Cardiac muscle cell (in vitro differentiated cells and primary cell): ENCODE data around the gene TMEM59L. TPM values are rescaled to one million over a fixed set of nuclear protein-coding genes. Genes with fewer than 3 reads are reported as not detected.
A peak's percentile ranks its signal among the peaks of the same experiment; 100 is the strongest.

ENCODE experiments used
- DNase-seq, 2 donors: peaks; one replicate each; pipeline versions ENCODE4 v3.0.0 to v3.0.0-alpha.2; 2010 to 2017; ENCODE audit warnings: low read depth in 1 of 2, low spot score in 1 of 2
- H3K27ac ChIP-seq: fragments of 200-600 bp; sonication (generic); 2 replicates; pipeline ENCODE4 v1.5.1; 2016
- H3K27me3 ChIP-seq: fragments of 200-600 bp; sonication (generic); 2 replicates; pipeline ENCODE4 v1.6.0; 2016; ENCODE audit warnings: control low read depth
- H3K36me3 ChIP-seq: fragments of 200-600 bp; sonication (generic); 2 replicates; pipeline ENCODE4 v1.5.1; 2016; ENCODE audit warnings: control low read depth
- H3K4me1 ChIP-seq: fragments of 200-600 bp; sonication (generic); 2 replicates; pipeline ENCODE4 v1.8.1; 2017; ENCODE audit warnings: low read depth, mild to moderate bottlenecking, mixed run types
- H3K4me3 ChIP-seq: fragments of 200-600 bp; sonication (generic); 2 replicates; pipeline ENCODE4 v1.5.1; 2016; ENCODE audit warnings: mild to moderate bottlenecking
- H3K9me3 ChIP-seq: fragments of 200-600 bp; sonication (generic); 2 replicates; pipeline ENCODE4 v1.5.1; 2017; ENCODE audit warnings: low read depth, mild to moderate bottlenecking, control low read depth
- CTCF ChIP-seq: IDR thresholded peaks from 2 replicates; pipeline ENCODE4 v1.5.1; 2012; ENCODE audit warnings: low read depth, mild to moderate bottlenecking, low read length
- polyA plus RNA-seq: library from polyadenylated mRNA; unstranded; fragments of >200 nt; fragmentation: Nextera tagmentation; extraction: Ambion mirVana; gene quantifications from 2 replicates; pipeline ENCODE4 v1.2.1, GENCODE V29; 2016
- total RNA-seq: library from RNA; depleted of rRNA; stranded (reverse); fragments of >200 nt; gene quantifications from 2 replicates; pipeline ENCODE4 v1.2.3, GENCODE V29; 2016

Gene TMEM59L
- total and polyA plus RNA-seq, 2 experiments from 2014 or later = 1.6 to 2.0 TPM

GRCh38 chr19:18574691-18575291 lies 37.9 kb upstream of the TMEM59L start:
- Histone ChIP-seq H3K4me1 (peaks cover 8% of the 10 kb centered on the region), H3K9me3 (no peaks in the 10 kb centered on the region), H3K27me3 (no peaks in the 10 kb centered on the region), H3K36me3 (peaks cover 25% of the 10 kb centered on the region), H3K27ac (no peak overlapping the region), H3K4me3 (no peak overlapping the region)
- no peak for TF ChIP-seq CTCF
- DNase-seq = no peak

- Histone ChIP-seq H3K27me3 (no peaks in the 10 kb centered on the region), H3K36me3 (peaks cover 25% of the 10 kb centered on the region)
Measured at GRCh38 chr19:18576383-18576782, 36.3 kb upstream of the TMEM59L start.

GRCh38 chr19:18577365-18577914 lies 35.2 kb upstream of the TMEM59L start:
- H3K27ac ChIP-seq = peak overlapping the region; percentile 34
- H3K9me3 ChIP-seq = no peaks in the 10 kb centered on the region
- no peak for DNase-seq
- peaks cover 7% of the 10 kb centered on the region for H3K4me1 ChIP-seq
- H3K4me3 ChIP-seq = no peak overlapping the region
- no peak for TF ChIP-seq CTCF
- H3K27me3 ChIP-seq = no peaks in the 10 kb centered on the region
- peaks cover 25% of the 10 kb centered on the region for H3K36me3 ChIP-seq

More at GRCh38 chr19:18576383-18576782, 36.3 kb upstream of the TMEM59L start:
- Histone ChIP-seq H3K9me3 (no peaks in the 10 kb centered on the region), H3K4me1 (peaks cover 8% of the 10 kb centered on the region), H3K27ac (no peak overlapping the region), H3K4me3 (no peak overlapping the region)
- TF ChIP-seq CTCF = no peak
- no peak for DNase-seq

GRCh38 chr19:18580311-18580710 lies 32.4 kb upstream of the TMEM59L start:
- Histone ChIP-seq H3K36me3 (peaks cover 8% of the 10 kb centered on the region), H3K27ac (no peak overlapping the region), H3K4me3 (no peak overlapping the region), H3K4me1 (no peaks in the 10 kb centered on the region), H3K9me3 (no peaks in the 10 kb centered on the region), H3K27me3 (no peaks in the 10 kb centered on the region)
- DNase-seq = no peak
- no peak for TF ChIP-seq CTCF

- no peak for DNase-seq
- no peaks in the 10 kb centered on the region for H3K4me1 ChIP-seq
- H3K4me3 ChIP-seq = no peak overlapping the region
- no peaks in the 10 kb centered on the region for H3K9me3 ChIP-seq
- H3K36me3 ChIP-seq = no peaks in the 10 kb centered on the region
- TF ChIP-seq CTCF = no peak
- no peak overlapping the region for H3K27ac ChIP-seq
- no peaks in the 10 kb centered on the region for H3K27me3 ChIP-seq
Measured at GRCh38 chr19:18586306-18586705, 26.4 kb upstream of the TMEM59L start.
